ENCODE data around the gene C7orf25.

GRCh38 chr7:42868480-42868879, 43.4 kb downstream of the C7orf25 start:
- TF ChIP-seq CTCF (IDR thresholded peaks at IDR 0.05) (no peak), POLR2AphosphoS5 (IDR thresholded peaks at IDR 0.05) (no peak), POLR2A (IDR thresholded peaks at IDR 0.05) (no peak), EP300 (IDR thresholded peaks at IDR 0.05) (no peak)
